Kidney (tissue), 14 donors: ENCODE measurements around the gene KCTD10. TPM values are rescaled to one million over a fixed set of nuclear protein-coding genes. Genes with fewer than 3 reads are reported as not detected.

ENCODE experiments used
- DNase-seq, 5 donors: peaks; one replicate each; pipeline ENCODE4 v3.0.0-alpha.2; 2013 to 2020
- FAIRE-seq: peaks from 2 replicates; lab custom pipeline; 2012; peaks lifted over from hg19 to GRCh38; lab: Jason Lieb, UNC
- H3K27ac ChIP-seq, 2 donors: one replicate each; pipeline ENCODE4 v1.7.0; 2013; ENCODE audit warnings: low read depth in 2 of 2, low read length in 2 of 2, inconsistent platforms in 1 of 2
- H3K27me3 ChIP-seq: one replicate; pipeline ENCODE4 v1.7.1; 2013; ENCODE audit warnings: low read length, inconsistent platforms; ENCODE audit not compliant: control insufficient read depth, insufficient read depth
- H3K36me3 ChIP-seq, 3 donors: one replicate each; pipeline versions ENCODE4 v1.7.0 to v1.7.1; 2013; ENCODE audit warnings: low read length in 3 of 3, control low read depth in 1 of 3, inconsistent platforms in 1 of 3; ENCODE audit not compliant: insufficient read depth in 3 of 3, control insufficient read depth in 2 of 3
- H3K4me1 ChIP-seq, 3 donors: one replicate each; pipeline versions ENCODE4 v1.7.0 to v1.7.1; 2013; ENCODE audit warnings: low read length in 3 of 3, inconsistent platforms in 1 of 3, low read depth in 1 of 3; ENCODE audit not compliant: control insufficient read depth in 2 of 3, insufficient read depth in 2 of 3
- H3K4me3 ChIP-seq, 3 donors: one replicate each; pipeline versions ENCODE4 v1.7.0 to v1.8.1; 2013; ENCODE audit warnings: low read length in 3 of 3, control low read depth in 1 of 3, inconsistent platforms in 1 of 3
- H3K9ac ChIP-seq, 3 donors: one replicate each; pipeline versions ENCODE4 v1.7.0 to v1.7.1; 2013; ENCODE audit warnings: low read length in 3 of 3, control low read depth in 1 of 3, inconsistent platforms in 1 of 3
- H3K9me3 ChIP-seq, 3 donors: one replicate each; pipeline versions ENCODE4 v1.7.0 to v1.7.1; 2013; ENCODE audit warnings: low read length in 3 of 3, control low read depth in 1 of 3, inconsistent platforms in 1 of 3; ENCODE audit not compliant: control insufficient read depth in 2 of 3, insufficient read depth in 1 of 3
- CTCF ChIP-seq: IDR thresholded peaks from 3 replicates; pipeline ENCODE4 v1.5.1; 2012; ENCODE audit warnings: mild to moderate bottlenecking, moderate library complexity, borderline replicate concordance; ENCODE audit not compliant: insufficient read depth; ENCODE audit errors: extremely low read depth
- intact Hi-C: fragments of 100-400 bp; cut with DNase I; formaldehyde crosslinking; loops from one replicate; pipeline ENCODE4 v1.11.1; 2022
- polyA plus RNA-seq: library from polyadenylated mRNA; stranded (reverse); fragments of 350-450 nt; fragmentation: Illumina TruSeq; extraction: RNeasy Lipid Tissue Mini Kit (QIAGEN cat#74804); gene quantifications from one replicate; pipeline ENCODE4 v1.2.3, GENCODE V29; 2014; ENCODE audit warnings: low read depth, low replicate concordance; ENCODE audit not compliant: insufficient read depth
- total RNA-seq: library from RNA; stranded (reverse); fragmentation: NEBNext Ultra II Directional; extraction: Animal tissue kit (Norgen Biotek cat#: 25700); gene quantifications from one replicate; pipeline ENCODE4 v1.2.1, GENCODE V29; 2021
- donor health status: control.
- donor health status: control.
- donor health status: control.
- donor health status: control.
- donor health status: control.
- donor health status: DM: yes; HTN: yes; CAD: no.
- donor health status: Normal renal cell carcinoma (clear cell type).

Gene KCTD10
- total and polyA plus RNA-seq, 2 donors from 2014 or later: 23.6 to 72.1 TPM

- FAIRE-seq (no peak), DNase-seq (no peak)
- Histone ChIP-seq H3K27ac (no peak overlapping the region), H3K36me3 (peaks cover 13 to 70% (median 50%) of the 10 kb centered on the region in 3 donors), H3K4me1 (no peaks in the 10 kb centered on the region), H3K9me3 (no peaks in the 10 kb centered on the region), H3K9ac (no peak overlapping the region), H3K4me3 (no peak overlapping the region), H3K27me3 (no peaks in the 10 kb centered on the region)
- TF ChIP-seq CTCF: no peak
- intact Hi-C loops: no loop called here
Observed at GRCh38 chr12:109500406-109501185, 23.5 kb upstream of the KCTD10 start.

GRCh38 chr12:109497675-109498074, 20.6 kb upstream of the KCTD10 start:
- no peaks in the 10 kb centered on the region for H3K9me3 ChIP-seq
- intact Hi-C loops: no loop called here
- H3K36me3 ChIP-seq: peaks cover 13 to 57% (median 33%) of the 10 kb centered on the region in 3 donors
- no peak overlapping the region for H3K4me3 ChIP-seq
- H3K27me3 ChIP-seq: no peaks in the 10 kb centered on the region
- no peak overlapping the region for H3K27ac ChIP-seq
- no peak for FAIRE-seq
- DNase-seq: no peak
- H3K4me1 ChIP-seq: no peaks in the 10 kb centered on the region
- TF ChIP-seq CTCF: no peak
- H3K9ac ChIP-seq: no peak overlapping the region

- no peaks in the 10 kb centered on the region for H3K9me3 ChIP-seq
- no peak overlapping the region for H3K27ac ChIP-seq
- no peak overlapping the region for H3K9ac ChIP-seq
- FAIRE-seq (no peak), DNase-seq (no peak)
- peaks cover 7 to 53% (median 28%) of the 10 kb centered on the region in 3 donors for H3K36me3 ChIP-seq
- H3K27me3 ChIP-seq: no peaks in the 10 kb centered on the region
- H3K4me3 ChIP-seq: no peak overlapping the region
- H3K4me1 ChIP-seq: no peaks in the 10 kb centered on the region
- no peak for TF ChIP-seq CTCF
- intact Hi-C loops: no loop called here
Observed at GRCh38 chr12:109496306-109496705, 19.2 kb upstream of the KCTD10 start.

GRCh38 chr12:109495012-109495411, 17.9 kb upstream of the KCTD10 start:
- no peak for DNase-seq
- FAIRE-seq: no peak
- Histone ChIP-seq H3K36me3 (peaks cover 9 to 50% (median 27%) of the 10 kb centered on the region in 3 donors), H3K9ac (no peak overlapping the region), H3K27me3 (no peaks in the 10 kb centered on the region), H3K4me3 (no peak overlapping the region), H3K4me1 (no peaks in the 10 kb centered on the region), H3K9me3 (no peaks in the 10 kb centered on the region), H3K27ac (no peak overlapping the region)
- intact Hi-C loops: no loop called here
- TF ChIP-seq CTCF: no peak
